Spleen (tissue), 13 donors: ENCODE data around the gene BLID. TPM values are rescaled to one million over a fixed set of nuclear protein-coding genes. Genes with fewer than 3 reads are reported as not detected.
A peak's percentile ranks its signal among the peaks of the same experiment; 100 is the strongest.

ENCODE experiments used
- DNase-seq: peaks from one replicate; pipeline ENCODE4 v3.0.0-alpha.2; 2020
- H3K27ac ChIP-seq, 8 donors: fragments of 200-600 bp; sonication (generic) in 7 of 8; 1 replicate in 4 of 8; 2 replicates in 4 of 8; pipeline versions ENCODE4 v1.5.0 to v1.8.0; 2016 to 2021; ENCODE audit warnings: inconsistent platforms in 4 of 8, mild to moderate bottlenecking in 4 of 8, moderate library complexity in 1 of 8
- H3K27me3 ChIP-seq, 7 donors: fragments of 200-600 bp; sonication (generic) in 6 of 7; replicated peaks in 1 of 7; 1 replicate in 4 of 7; 2 replicates in 3 of 7; pipeline versions ENCODE4 v1.5.0 to v1.8.0; 2016 to 2021; ENCODE audit warnings: inconsistent platforms in 3 of 7, mild to moderate bottlenecking in 1 of 7
- H3K36me3 ChIP-seq, 6 donors: fragments of 200-600 bp; sonication (generic) in 5 of 6; 1 replicate in 4 of 6; 2 replicates in 2 of 6; pipeline versions ENCODE4 v1.5.0 to v1.8.0; 2016 to 2021; ENCODE audit warnings: inconsistent platforms in 2 of 6
- H3K4me1 ChIP-seq, 6 donors: fragments of 200-600 bp; sonication (generic) in 5 of 6; 1 replicate in 3 of 6; 2 replicates in 3 of 6; pipeline versions ENCODE4 v1.5.0 to v1.8.0; 2016 to 2021; ENCODE audit warnings: inconsistent platforms in 3 of 6
- H3K4me3 ChIP-seq, 8 donors: fragments of 200-600 bp; sonication (generic) in 7 of 8; 1 replicate in 4 of 8; 2 replicates in 4 of 8; pipeline versions ENCODE4 v1.5.0 to v1.8.0; 2016 to 2021; ENCODE audit warnings: inconsistent platforms in 4 of 8, mild to moderate bottlenecking in 4 of 8, moderate library complexity in 2 of 8
- H3K9me3 ChIP-seq, 8 donors: fragments of 200-600 bp; sonication (generic) in 7 of 8; 1 replicate in 4 of 8; 2 replicates in 4 of 8; pipeline versions ENCODE4 v1.5.0 to v1.8.0; 2016 to 2021; ENCODE audit warnings: inconsistent platforms in 4 of 8
- POLR2A ChIP-seq, 3 donors: fragments of 450-650 bp; IDR thresholded peaks; one replicate each; pipeline ENCODE4 v1.5.1; 2017; ENCODE audit warnings: antibody characterized with exemption in 3 of 3, mild to moderate bottlenecking in 1 of 3
- POLR2AphosphoS5 ChIP-seq, 3 donors: sonication (generic); formaldehyde crosslinking; IDR thresholded peaks; one replicate each; pipeline ENCODE4 v1.5.1; 2017; ENCODE audit warnings: antibody characterized with exemption in 3 of 3
- WGBS, 5 donors: extraction: QIAGEN DNeasy Blood & Tissue Kit in 3 of 5; methylation state at CpG; one replicate each; pipeline versions ENCODE4 v1.1.5 to v1.1.7; 2013 to 2018; 5-methylcytosine and 5-hydroxymethylcytosine counted together
- intact Hi-C: fragments of 100-400 bp; cut with DNase I; formaldehyde crosslinking; loops from one replicate; pipeline ENCODE4 v1.15.0; 2023; ENCODE audit warnings: low total_unique reads
- long read RNA-seq, 2 donors: transcript quantifications; one replicate each; lab custom pipeline, GENCODE V29; 2026
- polyA plus RNA-seq, 3 donors: library from polyadenylated mRNA; stranded (reverse); fragments of 200-250 nt; gene quantifications; one replicate each; pipeline ENCODE4 v1.2.1, GENCODE V29; 2013
- total RNA-seq, 7 donors: library from RNA; depleted of rRNA in 3 of 7; stranded (reverse); fragments of >200 nt in 3 of 7; fragmentation: NEBNext Ultra II Directional in 4 of 7; extraction: Animal tissue kit (Norgen Biotek cat#: 25700) in 4 of 7; gene quantifications; one replicate each; pipeline versions ENCODE4 v1.1.0 to v1.2.1, GENCODE V29; 2016 to 2021
- TF ChIP-seq, protein P1 (sequence below), 11 experiments: fragments of 200-600 bp in 7 of 11; fragments of 450-650 bp in 4 of 11; sonication (generic) in 4 of 11; IDR thresholded peaks in 8 of 11; conservative IDR thresholded peaks in 3 of 11; 1 replicate in 7 of 11; 2 replicates in 4 of 11; pipeline versions ENCODE4 v1.4.0 to v1.8.0; 2016 to 2021; ENCODE audit warnings: antibody characterized with exemption in 11 of 11, inconsistent platforms in 4 of 11, mild to moderate bottlenecking in 1 of 11
- donor health status: healthy with polysubstance abuse.
- donor health status: DM: no; HTN: no; CAD: no; lungs with moderate emphysema.
- donor health status: DM: no; HTN: no; CAD: no.
- donor health status: Bipolar disorder and iron deficiency.
- donor health status: healthy.
- donor health status: DM: no; HTN: no; CAD: no.
- donor health status: DM: yes; HTN: yes; CAD: no.

BLID gene, protein sequence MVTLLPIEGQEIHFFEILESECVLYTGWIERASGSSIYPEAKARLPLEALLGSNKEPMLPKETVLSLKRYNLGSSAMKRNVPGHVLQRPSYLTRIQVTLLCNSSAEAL
- total RNA-seq: under 1 TPM in 2 of 7 donors, not detected in 5; 0.61 to 0.64 TPM
- polyA plus RNA-seq: not detected
- long read RNA-seq, donor 1: 0 reads
- long read RNA-seq, donor 2: 0 reads

DNA sequence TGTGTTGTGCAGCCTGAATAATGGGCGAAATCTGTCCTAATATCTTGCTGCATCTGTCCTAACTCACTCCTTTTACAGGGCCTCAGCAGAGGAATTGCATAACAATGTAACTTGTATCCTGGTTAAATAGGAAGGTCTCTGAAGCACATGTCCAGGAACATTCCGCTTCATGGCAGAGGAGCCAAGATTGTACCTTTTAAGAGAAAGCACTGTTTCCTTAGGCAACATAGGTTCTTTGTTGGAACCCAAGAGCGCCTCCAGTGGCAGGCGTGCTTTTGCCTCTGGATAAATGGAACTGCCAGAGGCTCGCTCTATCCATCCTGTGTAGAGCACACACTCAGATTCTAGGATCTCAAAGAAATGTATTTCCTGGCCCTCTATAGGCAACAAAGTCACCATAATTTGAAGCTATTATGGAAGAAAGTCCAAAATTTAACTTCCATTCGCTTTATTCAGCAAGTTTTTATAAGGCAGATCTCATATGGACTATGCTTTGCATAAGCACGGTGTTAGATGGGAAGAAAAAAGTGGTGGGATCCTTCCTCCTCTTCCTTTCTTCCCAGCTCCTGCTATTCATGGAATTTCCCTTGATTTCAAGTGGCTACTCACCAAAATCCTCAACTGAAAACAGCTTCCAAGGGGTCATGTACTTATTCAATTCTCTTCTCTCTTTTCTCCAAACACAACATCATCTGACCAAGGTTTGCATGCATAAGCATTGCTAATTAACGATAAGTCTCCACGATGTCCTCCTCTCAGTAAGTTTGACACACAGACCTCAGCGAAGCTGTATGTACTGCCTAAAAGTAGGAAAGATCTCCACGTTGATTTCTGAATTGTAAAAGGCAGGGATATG is at the start of gene BLID:
TSS of gene BLID (minus strand) at position 692 of the 856 bp plus-strand sequence. CDS start at position 399, 293 bp downstream.
- no peak within 1 kb of the TSS for H3K4me3 ChIP-seq
- no peak within 1 kb of the TSS for H3K27ac ChIP-seq
- 74 to 79% (median 78%) methylated on average over 11 of the region's 11 CpGs for WGBS, 5 donors
- H3K4me1 ChIP-seq: peaks cover 0 to 3% (median 0%) of the 10 kb centered on the region in 6 donors
- DNase-seq: no peak
- no peaks in the 10 kb centered on the region for H3K27me3 ChIP-seq
- no peaks in the 10 kb centered on the region for H3K9me3 ChIP-seq
- intact Hi-C loops: no loop called here
- TF ChIP-seq, protein P1, sequence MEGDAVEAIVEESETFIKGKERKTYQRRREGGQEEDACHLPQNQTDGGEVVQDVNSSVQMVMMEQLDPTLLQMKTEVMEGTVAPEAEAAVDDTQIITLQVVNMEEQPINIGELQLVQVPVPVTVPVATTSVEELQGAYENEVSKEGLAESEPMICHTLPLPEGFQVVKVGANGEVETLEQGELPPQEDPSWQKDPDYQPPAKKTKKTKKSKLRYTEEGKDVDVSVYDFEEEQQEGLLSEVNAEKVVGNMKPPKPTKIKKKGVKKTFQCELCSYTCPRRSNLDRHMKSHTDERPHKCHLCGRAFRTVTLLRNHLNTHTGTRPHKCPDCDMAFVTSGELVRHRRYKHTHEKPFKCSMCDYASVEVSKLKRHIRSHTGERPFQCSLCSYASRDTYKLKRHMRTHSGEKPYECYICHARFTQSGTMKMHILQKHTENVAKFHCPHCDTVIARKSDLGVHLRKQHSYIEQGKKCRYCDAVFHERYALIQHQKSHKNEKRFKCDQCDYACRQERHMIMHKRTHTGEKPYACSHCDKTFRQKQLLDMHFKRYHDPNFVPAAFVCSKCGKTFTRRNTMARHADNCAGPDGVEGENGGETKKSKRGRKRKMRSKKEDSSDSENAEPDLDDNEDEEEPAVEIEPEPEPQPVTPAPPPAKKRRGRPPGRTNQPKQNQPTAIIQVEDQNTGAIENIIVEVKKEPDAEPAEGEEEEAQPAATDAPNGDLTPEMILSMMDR (IDR thresholded peaks at IDR 0.05 in 8 of 11, conservative IDR thresholded peaks at IDR 0.05 in 3 of 11): peak in 3 of 11 experiments; percentile 11 to 25 (median 22)
- no peak for TF ChIP-seq POLR2AphosphoS5 (IDR thresholded peaks at IDR 0.05)
- no peak for TF ChIP-seq POLR2A (IDR thresholded peaks at IDR 0.05)
- no peaks in the 10 kb centered on the region for H3K36me3 ChIP-seq

DNA sequence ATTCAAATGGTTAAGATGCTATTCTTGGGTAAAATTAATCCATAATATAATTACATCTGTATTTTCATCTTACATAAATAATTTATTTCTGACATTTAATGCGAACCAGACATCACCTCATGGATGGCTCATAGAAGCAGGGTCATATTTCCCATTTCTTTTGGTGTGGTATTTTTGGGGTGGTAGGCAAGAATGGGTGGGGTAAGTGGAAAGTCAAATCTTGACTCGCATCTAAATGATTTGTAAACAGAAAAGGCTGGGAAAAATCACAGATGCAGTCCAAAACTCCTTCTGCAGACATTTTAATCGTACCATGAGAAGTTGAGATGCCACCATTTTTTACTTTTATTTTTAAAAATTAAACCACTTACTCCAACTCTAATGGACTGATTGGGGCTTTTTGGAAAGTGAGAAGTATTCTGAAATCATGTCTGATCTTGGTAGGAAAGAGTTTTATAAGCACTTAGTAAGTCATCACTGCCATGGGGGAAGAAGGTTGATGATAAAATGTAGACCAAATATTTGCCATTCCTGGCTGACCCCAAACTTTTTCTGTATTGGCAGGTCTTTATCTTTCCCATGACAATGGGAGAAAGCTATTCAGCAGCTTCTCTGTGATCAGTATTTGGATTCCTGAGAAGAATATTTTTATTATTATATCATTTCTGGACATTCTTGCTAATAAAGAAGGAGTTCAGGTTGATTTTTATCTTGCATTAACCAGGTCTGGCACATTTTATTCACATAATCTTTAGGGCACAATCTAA is 47.2 kb upstream of the BLID start:
- H3K27ac ChIP-seq: no peak overlapping the region
- intact Hi-C loops: loop anchor here (10.0 kb wide), 1 partner anchor 348 kb away; no protein-coding TSS in a partner anchor
- no peak overlapping the region for H3K4me3 ChIP-seq
- no peaks in the 10 kb centered on the region for H3K27me3 ChIP-seq
- no peaks in the 10 kb centered on the region for H3K9me3 ChIP-seq
- WGBS, 5 donors: 73 to 88% (median 84%) methylated on average over 3 of the region's 3 CpGs
- no peaks in the 10 kb centered on the region for H3K36me3 ChIP-seq
- TF ChIP-seq POLR2A (IDR thresholded peaks at IDR 0.05) (no peak), POLR2AphosphoS5 (IDR thresholded peaks at IDR 0.05) (no peak)
- TF ChIP-seq, protein P1 (IDR thresholded peaks at IDR 0.05 in 8 of 11, conservative IDR thresholded peaks at IDR 0.05 in 3 of 11): no peak
- no peak for DNase-seq
- peaks cover 0 to 5% (median 0%) of the 10 kb centered on the region in 6 donors for H3K4me1 ChIP-seq

- no peaks in the 10 kb centered on the region for H3K9me3 ChIP-seq
- intact Hi-C loops: loop anchor here (10.0 kb wide), 1 partner anchor 347 kb away; no protein-coding TSS in a partner anchor
- H3K27ac ChIP-seq: no peak overlapping the region
- no peak overlapping the region for H3K4me3 ChIP-seq
- TF ChIP-seq, protein P1 (IDR thresholded peaks at IDR 0.05 in 8 of 11, conservative IDR thresholded peaks at IDR 0.05 in 3 of 11): no peak
- no peak for TF ChIP-seq POLR2A (IDR thresholded peaks at IDR 0.05)
- no peak for TF ChIP-seq POLR2AphosphoS5 (IDR thresholded peaks at IDR 0.05)
- DNase-seq: no peak
- H3K36me3 ChIP-seq: no peaks in the 10 kb centered on the region
- WGBS, 5 donors: 78 to 88% (median 83%) methylated on average over 2 of the region's 2 CpGs
- no peaks in the 10 kb centered on the region for H3K27me3 ChIP-seq
- H3K4me1 ChIP-seq: peaks cover 0 to 8% (median 3%) of the 10 kb centered on the region in 6 donors
Measured at GRCh38 chr11:122162095-122162494, 46.1 kb upstream of the BLID start.
